NCI-H2196 treated with DMSO at 0.1 percent for 48 hours (cell line): ENCODE measurements around the gene CALCOCO1.

Experiments used
- DNase-seq: peaks from one replicate; lab custom pipeline; 2025; ENCODE audit not compliant: unreplicated experiment; lab: John Stamatoyannopoulos, UW

The CALCOCO1 gene

DNA sequence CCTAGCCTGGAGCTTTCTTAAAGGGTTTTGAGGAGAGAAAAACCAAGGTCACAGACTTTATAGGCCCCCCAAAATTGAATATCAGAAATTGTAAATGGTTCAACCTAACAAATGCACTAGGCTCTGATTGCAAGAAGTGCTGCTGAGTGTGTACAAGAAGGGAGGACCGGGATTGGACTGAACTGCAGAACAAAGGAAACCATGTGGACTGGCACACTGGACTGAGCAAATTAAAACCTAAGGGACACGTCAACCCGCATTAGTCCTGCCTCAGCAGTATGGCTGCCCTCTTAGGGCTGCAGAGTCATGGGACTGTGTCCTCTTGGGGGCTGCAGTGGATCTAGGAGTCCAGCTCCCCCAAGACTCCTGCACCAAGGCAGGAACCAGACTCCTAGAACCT, 25.4 kb upstream of the CALCOCO1 start:
- no peak for DNase-seq

- no peak for DNase-seq
Measured at GRCh38 chr12:53752192-53752601, 24.9 kb upstream of the CALCOCO1 start.

GRCh38 chr12:53751336-53752191, 24.3 kb upstream of the CALCOCO1 start, which contains the start of gene CISTR:
TSS of gene CISTR (minus strand) at chr12:53751979.
- no peak for DNase-seq

- DNase-seq, result no peak
Measured at GRCh38 chr12:53750812-53751335, 23.6 kb upstream of the CALCOCO1 start.

GRCh38 chr12:53749986-53750811, 22.9 kb upstream of the CALCOCO1 start:
- no peak for DNase-seq

- no peak for DNase-seq
Measured at GRCh38 chr12:53748072-53748840, 21.0 kb upstream of the CALCOCO1 start.

- DNase-seq, result no peak
Measured at GRCh38 chr12:53747095-53747494, 19.8 kb upstream of the CALCOCO1 start.

DNA sequence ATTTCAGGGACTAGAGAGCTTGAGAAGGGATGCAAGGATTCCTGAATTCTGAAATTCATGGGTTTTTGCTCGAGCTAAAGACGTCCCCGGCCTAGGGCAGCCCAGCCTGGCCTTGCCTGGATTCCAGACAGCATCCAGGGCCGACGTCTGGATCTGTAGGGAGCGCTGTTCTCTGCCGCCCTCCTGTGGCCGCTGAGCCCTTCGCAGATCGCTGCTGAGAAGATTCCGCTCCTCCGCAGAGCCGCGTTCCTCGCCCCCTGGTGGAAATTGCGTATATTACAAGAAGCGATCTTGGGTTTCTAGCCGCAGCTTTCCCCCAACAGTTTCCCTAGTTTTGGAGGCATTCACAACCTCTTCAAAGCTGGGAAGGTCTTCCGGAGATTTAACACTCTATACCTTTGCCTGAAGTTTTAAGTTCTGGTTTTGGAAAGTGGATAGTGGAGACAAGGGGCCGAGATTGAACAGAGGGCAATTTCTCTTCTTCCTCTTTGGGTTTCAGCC, 19.4 kb upstream of the CALCOCO1 start:
- DNase-seq, result peak; percentile 84

DNA sequence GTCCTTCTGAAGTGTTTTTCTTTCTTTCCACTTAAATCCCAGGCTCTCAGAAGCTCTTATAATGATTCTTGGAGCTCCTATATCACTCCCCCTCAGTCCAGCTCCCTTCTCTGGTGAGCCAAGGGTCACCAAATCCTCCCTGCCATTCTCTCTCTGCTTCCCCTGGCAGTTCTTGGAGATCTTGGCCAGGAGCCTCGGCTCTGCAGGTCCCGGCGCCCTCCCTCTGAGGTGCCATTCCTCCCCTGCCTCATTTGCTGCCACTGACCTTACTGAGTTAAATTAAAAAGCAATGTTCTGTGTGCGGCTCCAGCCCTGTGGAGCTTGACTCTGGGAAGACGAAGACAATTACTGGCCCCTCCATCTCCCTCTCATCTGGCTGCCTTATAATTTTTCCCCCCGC, 17.5 kb upstream of the CALCOCO1 start:
- DNase-seq, result no peak

DNA sequence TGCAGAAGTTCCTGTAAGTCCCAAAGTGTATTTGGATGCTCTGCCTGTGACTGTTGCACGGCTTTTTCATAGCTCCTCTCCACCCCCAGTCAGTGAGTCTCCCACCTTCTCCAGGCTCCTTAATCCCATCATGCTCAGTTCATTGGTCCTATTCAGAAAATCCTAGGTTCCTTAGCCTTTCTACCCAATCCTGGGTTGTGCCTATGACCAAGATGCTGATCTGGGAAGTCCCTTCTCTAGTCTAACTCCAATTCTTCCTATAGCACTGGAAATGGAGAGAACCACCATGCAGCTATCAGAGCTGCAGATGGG, 16.8 kb upstream of the CALCOCO1 start:
- DNase-seq, result no peak

- DNase-seq, result peak; percentile 16
Measured at GRCh38 chr12:53743266-53744129, 16.2 kb upstream of the CALCOCO1 start.

DNA sequence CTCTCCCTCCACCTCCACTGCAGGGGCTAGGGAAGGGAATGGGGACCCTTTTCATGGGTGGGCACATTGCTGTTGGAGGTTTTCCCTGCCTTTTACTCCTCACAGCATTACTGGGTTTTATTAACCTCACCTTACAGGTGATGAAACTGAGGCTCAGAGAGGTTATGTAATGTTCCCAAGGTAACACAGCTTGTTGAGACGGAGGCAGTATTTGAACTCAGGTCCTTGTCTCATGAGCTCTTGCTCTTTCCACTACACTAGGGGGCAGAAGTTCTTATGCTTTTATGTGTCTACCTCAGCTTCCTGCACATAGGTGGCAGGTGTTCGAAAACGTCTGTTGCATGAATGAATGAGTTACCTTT, 12.9 kb upstream of the CALCOCO1 start:
- DNase-seq, result no peak

GRCh38 chr12:53739214-53740129, 12.2 kb upstream of the CALCOCO1 start:
- DNase-seq, result no peak

DNA sequence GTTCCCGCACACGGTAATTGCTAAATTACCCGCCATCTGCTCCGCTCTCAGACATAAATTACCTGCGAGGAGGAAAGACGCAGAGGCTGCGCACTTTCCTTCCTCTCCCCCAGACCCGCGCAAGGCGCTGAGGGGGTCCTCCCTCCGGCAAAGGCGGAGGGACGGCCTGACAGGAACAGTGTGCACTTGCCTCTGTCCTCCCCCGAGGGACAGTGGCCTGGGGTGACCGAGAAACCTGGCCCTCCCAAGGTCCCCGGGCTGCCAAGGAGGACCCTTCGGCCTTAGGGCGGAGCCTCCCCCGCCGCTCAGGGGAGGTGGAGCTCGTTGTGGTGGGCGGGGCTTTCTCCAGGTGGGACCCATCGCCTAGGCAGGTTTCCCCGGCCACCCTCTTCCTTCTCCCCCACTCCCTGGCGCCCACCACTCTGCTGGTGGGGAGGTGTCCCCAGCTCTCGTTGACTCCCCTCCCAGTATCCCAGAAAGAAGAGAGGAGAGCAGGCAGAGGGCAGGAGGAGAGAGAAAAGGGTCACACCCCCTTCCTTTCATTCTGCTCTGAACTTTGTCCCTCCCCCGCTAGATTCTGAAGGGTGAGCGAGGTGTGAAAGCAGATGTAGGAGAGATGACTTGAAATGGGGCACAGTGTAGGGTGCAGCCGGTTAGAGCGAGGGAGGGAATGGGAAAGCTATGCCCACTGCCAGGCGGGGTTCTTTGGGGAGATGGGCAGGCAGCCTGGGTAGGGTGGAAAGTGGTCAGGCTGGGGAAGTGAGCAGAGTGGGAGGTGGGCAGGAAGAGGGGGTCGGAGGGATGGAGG, 11.4 kb upstream of the CALCOCO1 start:
- DNase-seq, result no peak

DNA sequence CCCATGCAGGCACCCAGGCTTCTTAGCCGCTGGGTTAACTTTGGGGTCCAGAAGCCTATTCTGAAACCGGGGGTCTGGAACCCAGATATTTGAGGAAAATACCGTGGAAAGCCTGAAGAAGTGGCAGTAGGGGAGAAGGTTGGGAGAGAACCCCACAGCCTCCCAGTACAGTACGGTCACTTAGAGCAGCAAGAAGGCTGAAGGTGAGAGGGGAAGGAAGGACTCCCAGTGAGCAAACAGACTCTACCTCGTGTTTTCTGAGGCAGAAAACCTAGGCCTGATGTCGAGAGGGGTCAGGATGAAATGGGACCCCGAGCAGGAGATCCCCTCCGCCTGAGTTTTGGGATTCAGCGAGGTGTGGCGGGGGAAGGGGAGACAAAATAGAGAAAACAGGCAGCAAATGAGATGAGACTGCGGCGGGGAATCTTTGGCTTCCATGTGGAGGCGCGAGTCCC, 10.7 kb upstream of the CALCOCO1 start:
- no peak for DNase-seq

DNA sequence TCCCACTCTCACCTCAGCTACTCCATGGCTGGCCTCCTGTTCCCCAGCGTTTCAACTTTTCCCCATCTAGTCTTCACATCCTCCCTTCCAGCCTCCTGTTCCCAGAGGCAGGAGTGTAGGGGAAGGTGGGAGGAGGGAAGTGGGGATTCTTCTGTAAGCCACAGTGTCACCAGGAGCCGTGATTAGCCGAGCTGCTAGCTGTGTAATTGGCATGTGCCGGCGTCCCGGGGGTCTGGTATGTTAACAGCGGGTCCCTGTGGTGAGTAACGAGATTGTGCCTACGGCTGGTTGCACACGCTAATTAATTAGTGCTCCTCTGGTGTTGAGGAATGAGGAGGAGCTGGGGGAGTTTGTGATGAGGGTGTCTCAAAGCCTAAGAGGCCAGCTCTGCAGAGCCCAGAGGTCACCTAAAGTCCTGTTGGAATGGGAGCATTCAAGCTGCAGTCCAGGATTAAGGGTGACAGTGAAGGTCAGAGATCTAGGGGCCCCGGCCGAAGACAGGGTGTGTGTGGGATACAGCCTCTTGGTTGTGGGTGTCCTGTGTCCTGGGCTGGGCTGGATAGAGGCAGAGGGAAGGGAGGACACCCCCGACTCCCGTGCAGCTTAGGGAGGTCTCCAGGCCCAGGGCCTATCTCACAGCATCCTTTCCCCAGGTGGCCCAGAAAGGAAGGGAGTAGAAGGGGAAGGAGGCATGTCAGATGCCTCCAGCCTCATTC, 10.0 kb upstream of the CALCOCO1 start:
- DNase-seq, result no peak

DNA sequence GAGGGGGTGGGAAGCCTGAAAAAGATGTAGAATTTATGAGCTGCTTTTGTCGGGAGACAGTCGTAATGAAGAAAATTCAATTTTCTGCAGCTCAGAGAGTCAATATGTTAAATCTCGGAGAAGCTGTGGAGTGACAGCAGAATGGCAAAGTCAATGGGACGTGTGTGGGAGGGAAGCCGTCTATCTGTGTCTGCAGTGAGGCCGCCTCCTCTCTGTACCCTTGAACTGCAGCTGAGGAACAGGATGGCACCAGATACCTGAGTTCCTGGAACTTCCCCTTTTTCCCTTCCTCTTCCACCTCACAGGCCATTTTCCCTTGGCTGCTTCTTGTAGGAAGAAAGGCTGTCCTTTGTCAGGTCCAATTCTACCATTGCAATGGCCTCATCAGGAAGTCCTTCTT, 9.3 kb upstream of the CALCOCO1 start:
- DNase-seq, result no peak

GRCh38 chr12:53735556-53735955, 8.3 kb upstream of the CALCOCO1 start:
- DNase-seq, result peak; percentile 56
